ENCODE measurements around the gene MATN1. TPM values are rescaled to one million over a fixed set of nuclear protein-coding genes. Genes with fewer than 3 reads are reported as not detected.
A peak's percentile ranks its signal among the peaks of the same experiment; 100 is the strongest.

The MATN1 gene
- total RNA-seq, 6 experiments from 2014 or later = 0.06 TPM; not detected in 5

DNA sequence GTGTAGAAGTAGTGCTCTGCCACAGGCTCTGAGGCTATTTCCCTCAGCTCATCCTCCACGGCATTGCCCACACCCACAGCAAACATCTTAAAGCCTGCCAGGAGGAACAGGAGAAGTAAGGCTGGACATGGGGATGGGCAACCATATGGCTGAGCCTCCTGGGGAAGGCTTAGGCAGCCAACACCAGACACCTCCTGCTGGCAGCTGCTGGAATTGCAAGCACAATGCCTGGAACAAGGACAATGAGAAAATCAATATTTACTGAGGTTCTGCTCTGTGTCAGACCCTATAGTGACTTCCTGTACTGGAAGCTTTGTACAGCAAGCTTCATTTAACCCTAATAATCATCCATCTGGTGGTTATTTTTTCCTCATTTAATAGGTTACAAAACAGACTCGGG is 8.2 kb downstream of the MATN1 start:
- H3K9me3 Mint-ChIP-seq = peaks cover 15% of the 10 kb centered on the region
- TF ChIP-seq, protein P1, sequence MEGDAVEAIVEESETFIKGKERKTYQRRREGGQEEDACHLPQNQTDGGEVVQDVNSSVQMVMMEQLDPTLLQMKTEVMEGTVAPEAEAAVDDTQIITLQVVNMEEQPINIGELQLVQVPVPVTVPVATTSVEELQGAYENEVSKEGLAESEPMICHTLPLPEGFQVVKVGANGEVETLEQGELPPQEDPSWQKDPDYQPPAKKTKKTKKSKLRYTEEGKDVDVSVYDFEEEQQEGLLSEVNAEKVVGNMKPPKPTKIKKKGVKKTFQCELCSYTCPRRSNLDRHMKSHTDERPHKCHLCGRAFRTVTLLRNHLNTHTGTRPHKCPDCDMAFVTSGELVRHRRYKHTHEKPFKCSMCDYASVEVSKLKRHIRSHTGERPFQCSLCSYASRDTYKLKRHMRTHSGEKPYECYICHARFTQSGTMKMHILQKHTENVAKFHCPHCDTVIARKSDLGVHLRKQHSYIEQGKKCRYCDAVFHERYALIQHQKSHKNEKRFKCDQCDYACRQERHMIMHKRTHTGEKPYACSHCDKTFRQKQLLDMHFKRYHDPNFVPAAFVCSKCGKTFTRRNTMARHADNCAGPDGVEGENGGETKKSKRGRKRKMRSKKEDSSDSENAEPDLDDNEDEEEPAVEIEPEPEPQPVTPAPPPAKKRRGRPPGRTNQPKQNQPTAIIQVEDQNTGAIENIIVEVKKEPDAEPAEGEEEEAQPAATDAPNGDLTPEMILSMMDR (IDR thresholded peaks at IDR 0.05) = peak; percentile 81
- H3K36me3 Mint-ChIP-seq (ENCODE audit: low read depth) = peaks cover 4% of the 10 kb centered on the region; the same call in 1 of the 2 replicates
- H3K27me3 Mint-ChIP-seq (ENCODE audit: insufficient read depth) = peaks cover 15% of the 10 kb centered on the region
- peaks cover 18% of the 10 kb centered on the region for H3K4me1 Mint-ChIP-seq (ENCODE audit: low read depth)
- no peak for DNase-seq
- no peak overlapping the region for H3K27ac Mint-ChIP-seq
- H3K4me3 Mint-ChIP-seq = no peak overlapping the region

DNA sequence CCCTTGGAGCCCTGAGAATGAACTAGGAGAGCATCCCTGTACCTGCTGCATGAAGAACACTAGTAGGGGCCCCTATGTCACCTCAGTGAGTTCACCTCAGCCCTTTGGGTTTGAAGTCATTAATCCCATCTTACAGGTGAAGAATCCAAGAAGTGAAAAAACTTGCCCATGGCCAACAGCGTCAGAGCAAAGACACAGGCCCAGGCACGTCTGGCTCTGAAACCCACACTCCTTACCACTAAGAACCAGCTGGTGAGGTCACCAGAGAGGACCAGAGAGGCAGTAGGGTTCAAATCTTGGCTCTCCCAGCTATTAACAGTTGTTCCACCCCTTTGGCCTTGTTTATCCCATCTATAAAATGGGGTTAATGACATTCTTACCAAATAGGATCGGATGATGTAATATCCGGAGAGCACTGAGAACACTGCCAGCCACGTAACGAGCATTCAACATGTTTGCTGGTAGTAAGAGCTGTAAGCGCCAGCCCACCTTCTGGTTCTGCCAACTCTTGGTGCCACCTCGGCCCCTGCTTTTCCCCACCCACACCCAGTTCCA is 8.8 kb downstream of the MATN1 start:
- H3K4me1 Mint-ChIP-seq (ENCODE audit: low read depth) = peaks cover 16% of the 10 kb centered on the region
- H3K36me3 Mint-ChIP-seq (ENCODE audit: low read depth) = peaks cover 4% of the 10 kb centered on the region; the same call in 1 of the 2 replicates
- H3K4me3 Mint-ChIP-seq = no peak overlapping the region
- DNase-seq = no peak
- H3K27me3 Mint-ChIP-seq (ENCODE audit: insufficient read depth) = peaks cover 18% of the 10 kb centered on the region
- TF ChIP-seq, protein P1 (IDR thresholded peaks at IDR 0.05) = no peak
- H3K27ac Mint-ChIP-seq = no peak overlapping the region
- H3K9me3 Mint-ChIP-seq = peaks cover 15% of the 10 kb centered on the region

GRCh38 chr1:30714025-30714424 is 9.4 kb downstream of the MATN1 start:
- Mint-ChIP-seq H3K9me3 (peaks cover 15% of the 10 kb centered on the region), H3K27me3 (ENCODE audit: insufficient read depth) (peaks cover 18% of the 10 kb centered on the region), H3K4me3 (no peak overlapping the region), H3K4me1 (ENCODE audit: low read depth) (peaks cover 11% of the 10 kb centered on the region; the same call in 1 of the 2 replicates), H3K27ac (no peak overlapping the region), H3K36me3 (ENCODE audit: low read depth) (peaks cover 4% of the 10 kb centered on the region; the same call in 1 of the 2 replicates)
- TF ChIP-seq, protein P1 (IDR thresholded peaks at IDR 0.05) = no peak
- no peak for DNase-seq

DNA sequence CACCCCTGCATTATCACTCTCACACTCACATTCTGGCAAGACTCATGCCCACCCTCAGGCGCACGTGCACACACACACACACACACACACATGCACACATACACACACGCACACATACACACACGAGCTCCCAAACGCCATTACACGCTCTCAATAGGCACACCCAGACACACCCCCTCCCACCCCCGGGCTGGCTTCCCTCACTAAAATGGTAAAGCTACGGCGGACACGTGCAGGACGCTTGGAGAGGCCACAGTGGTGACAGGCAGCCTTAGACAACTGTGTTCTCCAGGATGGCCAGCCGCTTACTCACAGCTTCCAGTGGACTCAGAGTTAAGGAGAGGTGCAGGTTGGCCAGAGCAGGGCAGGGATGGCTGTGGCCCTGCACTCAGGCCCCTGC is 10.1 kb downstream of the MATN1 start:
- H3K4me1 Mint-ChIP-seq (ENCODE audit: low read depth) = peaks cover 11% of the 10 kb centered on the region; the same call in 1 of the 2 replicates
- H3K4me3 Mint-ChIP-seq = no peak overlapping the region
- TF ChIP-seq, protein P1 (IDR thresholded peaks at IDR 0.05) = no peak
- DNase-seq = peak; percentile 24
- H3K27me3 Mint-ChIP-seq (ENCODE audit: insufficient read depth) = peaks cover 18% of the 10 kb centered on the region
- H3K9me3 Mint-ChIP-seq = peaks cover 15% of the 10 kb centered on the region
- peaks cover 4% of the 10 kb centered on the region; the same call in 1 of the 2 replicates for H3K36me3 Mint-ChIP-seq (ENCODE audit: low read depth)
- no peak overlapping the region for H3K27ac Mint-ChIP-seq

GRCh38 chr1:30712583-30712982 is 10.8 kb downstream of the MATN1 start:
- H3K4me1 Mint-ChIP-seq (ENCODE audit: low read depth) = peaks cover 7% of the 10 kb centered on the region; the same call in 1 of the 2 replicates
- no peak for DNase-seq
- peaks cover 18% of the 10 kb centered on the region for H3K27me3 Mint-ChIP-seq (ENCODE audit: insufficient read depth)
- peaks cover 4% of the 10 kb centered on the region; the same call in 1 of the 2 replicates for H3K36me3 Mint-ChIP-seq (ENCODE audit: low read depth)
- TF ChIP-seq, protein P1 (IDR thresholded peaks at IDR 0.05) = no peak
- no peak overlapping the region for H3K4me3 Mint-ChIP-seq
- peaks cover 15% of the 10 kb centered on the region for H3K9me3 Mint-ChIP-seq
- no peak overlapping the region for H3K27ac Mint-ChIP-seq

All from HFFc6 (cell line).